ENCODE measurements around the gene ERN1.

DNA sequence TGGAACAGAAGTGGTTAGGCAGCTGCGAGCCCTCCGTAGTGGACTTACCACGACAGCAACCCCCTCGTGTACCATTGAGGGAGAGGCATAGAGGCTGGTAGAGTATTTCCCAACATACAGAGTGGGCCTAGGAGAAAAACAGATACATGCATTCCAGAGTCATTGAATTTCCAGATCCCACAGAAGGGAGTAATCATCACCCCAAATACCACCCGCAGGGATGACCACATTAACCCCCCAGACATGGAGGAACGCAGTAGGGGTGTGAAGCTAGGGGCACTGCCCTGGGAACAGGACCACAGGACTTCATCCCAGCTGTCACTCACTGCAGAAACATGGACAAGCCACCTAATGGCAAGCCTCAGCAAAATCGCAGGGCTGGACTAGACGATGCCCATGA is 64.8 kb downstream of the ERN1 start:
- TF ChIP-seq, protein P1, sequence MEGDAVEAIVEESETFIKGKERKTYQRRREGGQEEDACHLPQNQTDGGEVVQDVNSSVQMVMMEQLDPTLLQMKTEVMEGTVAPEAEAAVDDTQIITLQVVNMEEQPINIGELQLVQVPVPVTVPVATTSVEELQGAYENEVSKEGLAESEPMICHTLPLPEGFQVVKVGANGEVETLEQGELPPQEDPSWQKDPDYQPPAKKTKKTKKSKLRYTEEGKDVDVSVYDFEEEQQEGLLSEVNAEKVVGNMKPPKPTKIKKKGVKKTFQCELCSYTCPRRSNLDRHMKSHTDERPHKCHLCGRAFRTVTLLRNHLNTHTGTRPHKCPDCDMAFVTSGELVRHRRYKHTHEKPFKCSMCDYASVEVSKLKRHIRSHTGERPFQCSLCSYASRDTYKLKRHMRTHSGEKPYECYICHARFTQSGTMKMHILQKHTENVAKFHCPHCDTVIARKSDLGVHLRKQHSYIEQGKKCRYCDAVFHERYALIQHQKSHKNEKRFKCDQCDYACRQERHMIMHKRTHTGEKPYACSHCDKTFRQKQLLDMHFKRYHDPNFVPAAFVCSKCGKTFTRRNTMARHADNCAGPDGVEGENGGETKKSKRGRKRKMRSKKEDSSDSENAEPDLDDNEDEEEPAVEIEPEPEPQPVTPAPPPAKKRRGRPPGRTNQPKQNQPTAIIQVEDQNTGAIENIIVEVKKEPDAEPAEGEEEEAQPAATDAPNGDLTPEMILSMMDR (IDR thresholded peaks at IDR 0.05; ENCODE audit: poor library complexity) = no peak
- TF ChIP-seq EZH2phosphoT487 (IDR thresholded peaks at IDR 0.05; ENCODE audit: low read depth, severe bottlenecking, unreplicated experiment) = no peak
